GM10847 (cell line): ENCODE results near the gene NKPD1.

Experiments used
- POLR2A ChIP-seq: IDR thresholded peaks from 2 replicates; pipeline ENCODE4 v1.6.1; 2011; ENCODE audit not compliant: insufficient read length; ENCODE audit errors: extremely low read depth

Gene NKPD1

GRCh38 chr19:45163751-45164460 is 3.1 kb upstream of the NKPD1 start:
- no peak for TF ChIP-seq POLR2A

- TF ChIP-seq POLR2A, result no peak
Measured at GRCh38 chr19:45163156-45163555, 2.4 kb upstream of the NKPD1 start.

- no peak for TF ChIP-seq POLR2A
Measured at GRCh38 chr19:45162608-45163143, 1.9 kb upstream of the NKPD1 start.

GRCh38 chr19:45161738-45162607 is 1.2 kb upstream of the NKPD1 start:
- no peak for TF ChIP-seq POLR2A

GRCh38 chr19:45159971-45160324 is 834 bp downstream of the NKPD1 start:
- TF ChIP-seq POLR2A, result no peak

- no peak for TF ChIP-seq POLR2A
Measured at GRCh38 chr19:45159210-45159970, 1.4 kb downstream of the NKPD1 start.

- no peak for TF ChIP-seq POLR2A
Measured at GRCh38 chr19:45158503-45159209, 2.1 kb downstream of the NKPD1 start.

- TF ChIP-seq POLR2A, result no peak
Measured at GRCh38 chr19:45156751-45157150, 4.0 kb downstream of the NKPD1 start.

GRCh38 chr19:45156011-45156630 is 4.7 kb downstream of the NKPD1 start:
- no peak for TF ChIP-seq POLR2A

GRCh38 chr19:45154064-45154827 is 6.5 kb downstream of the NKPD1 start:
- TF ChIP-seq POLR2A, result no peak

- TF ChIP-seq POLR2A, result no peak
Measured at GRCh38 chr19:45153339-45154063, 7.3 kb downstream of the NKPD1 start.

- no peak for TF ChIP-seq POLR2A
Measured at GRCh38 chr19:45152504-45153338, 8.1 kb downstream of the NKPD1 start.

- no peak for TF ChIP-seq POLR2A
Measured at GRCh38 chr19:45151821-45152503, 8.8 kb downstream of the NKPD1 start.
